Measurements from ENCODE around the gene TPM2.

Gene TPM2

GRCh38 chr9:35718721-35719511 is 29.2 kb upstream of the TPM2 start:
- DNase-seq (ENCODE audit: low spot score), result no peak

- no peak for DNase-seq (ENCODE audit: low spot score)
Measured at GRCh38 chr9:35717132-35717870, 27.6 kb upstream of the TPM2 start.

- DNase-seq (ENCODE audit: low spot score), result no peak
Measured at GRCh38 chr9:35716230-35716629, 26.5 kb upstream of the TPM2 start.

GRCh38 chr9:35714579-35715252 is 25.0 kb upstream of the TPM2 start:
- DNase-seq (ENCODE audit: low spot score), result no peak

GRCh38 chr9:35714123-35714522 is 24.4 kb upstream of the TPM2 start:
- no peak for DNase-seq (ENCODE audit: low spot score)

- no peak for DNase-seq (ENCODE audit: low spot score)
Measured at GRCh38 chr9:35713578-35713977, 23.9 kb upstream of the TPM2 start.

- no peak for DNase-seq (ENCODE audit: low spot score)
Measured at GRCh38 chr9:35712762-35713400, 23.2 kb upstream of the TPM2 start.

- DNase-seq (ENCODE audit: low spot score), result no peak
Measured at GRCh38 chr9:35711501-35712428, 22.0 kb upstream of the TPM2 start.

GRCh38 chr9:35710818-35711500 is 21.2 kb upstream of the TPM2 start:
- no peak for DNase-seq (ENCODE audit: low spot score)

- DNase-seq (ENCODE audit: low spot score), result no peak
Measured at GRCh38 chr9:35708146-35708545, 18.4 kb upstream of the TPM2 start.

- no peak for DNase-seq (ENCODE audit: low spot score)
Measured at GRCh38 chr9:35706951-35707350, 17.2 kb upstream of the TPM2 start.

- DNase-seq (ENCODE audit: low spot score), result no peak
Measured at GRCh38 chr9:35705836-35706430, 16.2 kb upstream of the TPM2 start.

GRCh38 chr9:35705372-35705771 is 15.6 kb upstream of the TPM2 start:
- no peak for DNase-seq (ENCODE audit: low spot score)

GRCh38 chr9:35703906-35704672 is 14.4 kb upstream of the TPM2 start:
- no peak for DNase-seq (ENCODE audit: low spot score)

- DNase-seq (ENCODE audit: low spot score), result no peak
Measured at GRCh38 chr9:35702696-35703095, 13.0 kb upstream of the TPM2 start.

GRCh38 chr9:35700942-35701341 is 11.2 kb upstream of the TPM2 start:
- no peak for DNase-seq (ENCODE audit: low spot score)

- DNase-seq (ENCODE audit: low spot score), result no peak
Measured at GRCh38 chr9:35700031-35700430, 10.3 kb upstream of the TPM2 start.

- DNase-seq (ENCODE audit: low spot score), result no peak
Measured at GRCh38 chr9:35698231-35698630, 8.5 kb upstream of the TPM2 start.

- DNase-seq (ENCODE audit: low spot score), result no peak
Measured at GRCh38 chr9:35697486-35697885, 7.8 kb upstream of the TPM2 start.
